Omental fat pad (tissue), 4 donors: Measurements from ENCODE around the gene OTUD1. TPM values are rescaled to one million over a fixed set of nuclear protein-coding genes. Genes with fewer than 3 reads are reported as not detected.

Experiments used
- ATAC-seq: fragments of 150-250 bp; one replicate; pipeline ENCODE4 v1.9.1; 2016; ENCODE audit warnings: mild to moderate bottlenecking, moderate library complexity; ENCODE audit not compliant: low FRiP score
- DNase-seq: peaks from one replicate; pipeline ENCODE4 v3.0.0-alpha.2; 2019; ENCODE audit warnings: low spot score
- total RNA-seq, 4 donors: library from RNA; depleted of rRNA; stranded (reverse); fragments of >200 nt; gene quantifications; one replicate each; pipeline ENCODE4 v1.1.0, GENCODE V29; 2016
- TF ChIP-seq, protein P1 (sequence below), 3 donors: fragments of 450-650 bp; IDR thresholded peaks; one replicate each; pipeline ENCODE4 v1.5.1; 2016 to 2017; ENCODE audit warnings: antibody characterized with exemption in 3 of 3, mild to moderate bottlenecking in 3 of 3, moderate library complexity in 2 of 3

The OTUD1 gene
- total RNA-seq, 4 donors from 2014 or later = 10.2 to 16.4 (median 11.2) TPM

DNA sequence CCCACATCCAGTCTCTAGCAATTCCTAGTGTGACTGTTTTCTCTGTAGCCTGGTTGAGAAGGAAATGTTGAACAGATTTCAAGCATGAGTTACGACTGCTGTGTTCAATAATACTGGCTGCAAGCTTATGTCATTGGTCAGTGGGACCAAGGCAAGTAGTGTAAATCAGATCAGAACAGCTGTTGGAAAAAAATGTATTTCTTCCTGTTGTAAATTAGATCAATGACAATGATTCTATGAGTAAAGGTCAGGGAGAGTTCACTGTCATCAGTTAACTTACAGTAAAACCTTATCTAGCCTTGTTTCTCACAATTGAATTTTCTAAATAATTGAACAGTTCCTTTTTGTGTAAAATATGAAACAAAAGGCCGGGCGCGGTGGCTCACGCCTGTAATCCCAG, 6.7 kb downstream of the OTUD1 start:
- DNase-seq = no peak
- TF ChIP-seq, protein P1, sequence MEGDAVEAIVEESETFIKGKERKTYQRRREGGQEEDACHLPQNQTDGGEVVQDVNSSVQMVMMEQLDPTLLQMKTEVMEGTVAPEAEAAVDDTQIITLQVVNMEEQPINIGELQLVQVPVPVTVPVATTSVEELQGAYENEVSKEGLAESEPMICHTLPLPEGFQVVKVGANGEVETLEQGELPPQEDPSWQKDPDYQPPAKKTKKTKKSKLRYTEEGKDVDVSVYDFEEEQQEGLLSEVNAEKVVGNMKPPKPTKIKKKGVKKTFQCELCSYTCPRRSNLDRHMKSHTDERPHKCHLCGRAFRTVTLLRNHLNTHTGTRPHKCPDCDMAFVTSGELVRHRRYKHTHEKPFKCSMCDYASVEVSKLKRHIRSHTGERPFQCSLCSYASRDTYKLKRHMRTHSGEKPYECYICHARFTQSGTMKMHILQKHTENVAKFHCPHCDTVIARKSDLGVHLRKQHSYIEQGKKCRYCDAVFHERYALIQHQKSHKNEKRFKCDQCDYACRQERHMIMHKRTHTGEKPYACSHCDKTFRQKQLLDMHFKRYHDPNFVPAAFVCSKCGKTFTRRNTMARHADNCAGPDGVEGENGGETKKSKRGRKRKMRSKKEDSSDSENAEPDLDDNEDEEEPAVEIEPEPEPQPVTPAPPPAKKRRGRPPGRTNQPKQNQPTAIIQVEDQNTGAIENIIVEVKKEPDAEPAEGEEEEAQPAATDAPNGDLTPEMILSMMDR (IDR thresholded peaks at IDR 0.05) = no peak
- no peak for ATAC-seq

DNA sequence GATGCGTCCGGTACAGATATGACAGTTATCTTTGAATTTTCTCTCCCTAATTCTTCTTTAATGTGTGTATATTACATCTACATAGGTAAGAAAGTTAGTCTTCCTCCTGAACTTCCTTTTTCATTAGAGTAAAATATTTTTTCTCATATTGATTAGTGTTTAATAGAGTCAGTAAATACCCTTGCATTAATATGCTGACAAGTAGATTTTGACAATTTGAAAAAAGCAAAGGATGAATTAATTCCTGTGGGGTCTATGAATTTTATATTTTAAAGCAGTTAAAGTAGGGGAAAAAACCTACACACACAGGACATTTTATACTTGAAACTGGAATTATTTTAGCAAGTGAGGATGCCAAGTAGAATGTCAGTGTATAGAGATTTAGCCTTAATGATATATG, 9.4 kb downstream of the OTUD1 start:
- TF ChIP-seq, protein P1 (IDR thresholded peaks at IDR 0.05) = no peak
- ATAC-seq (no peak), DNase-seq (no peak)

DNA sequence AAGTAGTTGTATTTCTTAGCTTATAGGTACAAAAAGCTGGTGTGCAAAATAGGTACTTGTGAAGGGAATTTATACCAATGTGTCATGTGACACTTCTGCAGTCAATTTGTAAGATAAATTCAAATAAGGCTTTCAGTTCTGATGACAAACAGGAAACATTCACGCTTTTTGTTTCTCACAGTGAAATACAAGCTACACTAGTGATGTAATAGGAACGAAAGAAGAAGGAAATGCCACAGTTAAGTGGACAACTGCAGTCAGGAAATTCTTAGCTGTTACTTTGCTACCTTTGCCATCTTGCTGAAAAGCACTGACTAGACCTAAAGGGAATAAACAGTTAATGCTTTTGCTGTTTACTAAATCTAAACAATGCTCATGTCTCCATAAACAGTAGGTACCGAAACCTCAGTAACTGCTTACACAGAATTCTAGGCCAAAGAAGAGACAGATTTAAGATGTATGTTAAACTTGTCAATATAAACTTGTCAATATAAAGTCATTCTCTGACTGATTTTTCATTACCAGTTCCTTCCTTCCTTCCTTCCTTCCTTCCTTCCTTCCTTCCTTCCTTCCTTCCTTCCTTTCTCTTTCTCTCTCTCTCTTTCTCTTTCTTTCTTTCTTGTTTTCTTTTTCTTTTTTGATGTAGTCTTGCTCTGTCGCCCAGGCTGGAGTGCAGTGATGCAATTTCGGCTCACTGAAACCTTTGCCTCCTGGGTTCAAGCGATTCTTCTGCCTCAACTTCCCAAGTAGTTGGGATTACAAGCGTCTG, 10.1 kb downstream of the OTUD1 start:
- ATAC-seq = no peak
- DNase-seq = no peak
- TF ChIP-seq, protein P1 (IDR thresholded peaks at IDR 0.05) = no peak

DNA sequence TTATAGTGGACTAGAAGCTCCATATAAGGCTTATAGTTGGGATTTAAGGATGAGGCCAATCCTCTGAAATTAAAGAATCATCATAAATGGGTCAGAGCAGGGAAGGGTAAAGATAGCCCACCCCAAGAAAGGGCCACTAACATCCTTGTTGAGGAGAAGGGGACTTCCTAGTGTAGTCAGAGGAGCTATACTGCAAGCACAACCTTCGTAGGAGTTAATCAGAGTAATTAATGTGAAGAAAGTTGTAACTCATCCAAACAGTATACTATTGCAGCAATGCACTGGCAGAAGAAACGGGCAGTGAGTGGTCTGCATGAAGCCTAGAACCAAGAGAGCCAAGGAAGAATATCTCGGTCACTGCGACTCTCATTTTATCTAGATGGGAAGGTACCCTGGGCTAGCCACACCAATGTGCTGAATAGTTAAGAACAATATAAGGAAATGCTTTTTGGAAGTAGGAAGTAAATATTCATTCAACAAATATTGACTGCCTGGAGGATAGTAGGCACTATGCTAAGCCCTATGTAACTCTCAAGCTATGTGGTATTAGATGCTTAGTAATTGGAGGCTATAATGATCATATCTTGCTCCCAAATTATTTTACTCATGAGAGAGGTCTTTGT, 13.3 kb downstream of the OTUD1 start:
- ATAC-seq (no peak), DNase-seq (no peak)
- TF ChIP-seq, protein P1 (IDR thresholded peaks at IDR 0.05) = no peak

DNA sequence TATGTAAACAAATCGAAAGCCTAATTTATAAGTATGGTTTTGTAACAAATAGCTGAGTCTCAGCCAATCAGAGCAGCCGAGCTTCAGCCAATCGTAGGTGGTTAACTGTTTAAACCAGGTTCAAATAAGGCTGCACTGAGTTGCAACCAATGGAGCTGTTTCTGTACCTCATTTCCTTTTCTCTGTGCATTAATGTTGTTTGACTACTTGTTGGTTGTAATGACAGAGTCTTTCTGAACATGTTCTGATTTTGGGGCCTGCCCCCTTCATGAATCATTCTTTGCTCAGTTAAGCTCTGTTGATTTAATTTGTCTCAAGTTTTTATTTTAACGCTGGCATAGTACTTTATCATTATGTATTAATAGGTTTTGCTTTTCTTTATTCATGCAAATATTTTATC, 14.6 kb downstream of the OTUD1 start:
- no peak for ATAC-seq
- no peak for DNase-seq
- TF ChIP-seq, protein P1 (IDR thresholded peaks at IDR 0.05) = no peak

DNA sequence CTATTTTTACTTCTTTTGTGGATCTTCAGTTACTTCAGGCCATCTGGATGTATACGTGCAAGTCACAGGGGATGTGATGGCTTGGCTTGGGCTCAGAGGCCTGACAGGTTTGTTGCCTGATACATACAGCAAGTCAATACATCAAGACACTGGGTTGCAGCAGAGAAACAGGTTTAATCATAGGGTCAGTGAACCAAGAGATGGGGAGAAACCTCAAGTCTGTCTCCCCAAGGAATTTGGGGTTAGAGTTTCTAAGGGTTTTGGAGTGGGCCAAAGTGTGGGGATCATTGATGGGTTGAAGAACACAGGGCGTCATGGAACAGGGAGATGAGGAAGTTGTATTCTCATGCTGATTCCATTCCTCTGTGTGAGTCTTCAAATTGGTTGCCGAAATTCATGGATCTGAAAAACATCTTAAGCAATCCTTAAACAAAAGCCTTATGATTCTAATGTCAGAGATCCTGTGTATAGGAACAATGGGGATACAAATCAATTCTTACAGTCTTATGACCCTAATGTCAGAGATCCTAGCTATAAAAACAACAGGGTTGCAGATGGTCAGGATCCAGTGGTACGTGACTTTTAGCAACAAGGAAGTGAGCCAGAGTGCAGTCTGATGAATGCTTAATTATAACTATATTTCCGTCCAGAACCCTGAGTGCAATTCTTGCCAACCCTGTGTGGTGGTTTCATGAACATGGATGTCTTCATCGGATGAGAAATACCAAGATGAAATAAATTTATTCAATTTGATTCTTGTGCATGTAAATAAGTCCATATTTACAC, 18.9 kb downstream of the OTUD1 start:
- ATAC-seq (no peak), DNase-seq (no peak)
- TF ChIP-seq, protein P1 (IDR thresholded peaks at IDR 0.05) = no peak
